ENCODE results near the gene NF1. TPM values are rescaled to one million over a fixed set of nuclear protein-coding genes. Genes with fewer than 3 reads are reported as not detected.
"Not testable (repeated sequence)": the region's sequence is repeated elsewhere in the genome, so short reads cannot be mapped to it uniquely, and the experiment has no call there.

NF1 gene
- polyA plus RNA-seq, 1 donor from 2014 or later: 10.0 TPM

- not testable (repeated sequence) for H3K27me3 Mint-ChIP-seq, H3K36me3 Mint-ChIP-seq, H3K9me3 Mint-ChIP-seq, H3K4me1 Mint-ChIP-seq, H3K27ac Mint-ChIP-seq, H3K4me3 Mint-ChIP-seq
Measured at GRCh38 chr17:31382668-31383275, 288.0 kb downstream of the NF1 start.

- not testable (repeated sequence) for H3K27me3 Mint-ChIP-seq, H3K9me3 Mint-ChIP-seq, H3K27ac Mint-ChIP-seq
Measured at GRCh38 chr17:31383488-31383887, 288.7 kb downstream of the NF1 start.

GRCh38 chr17:31385428-31386285 lies 290.9 kb downstream of the NF1 start:
- no peak overlapping the region for H3K27ac Mint-ChIP-seq
- H3K4me1 Mint-ChIP-seq: peaks cover 0 to 7% (median 2%) of the 10 kb centered on the region in 3 donors
- H3K36me3 Mint-ChIP-seq: peaks cover 3% of the 10 kb centered on the region
- H3K4me3 Mint-ChIP-seq: no peak overlapping the region
- H3K27me3 Mint-ChIP-seq: peaks cover 11% of the 10 kb centered on the region
- H3K9me3 Mint-ChIP-seq: no peaks in the 10 kb centered on the region

More at GRCh38 chr17:31383488-31383887, 288.7 kb downstream of the NF1 start:
- H3K4me3 Mint-ChIP-seq, H3K4me1 Mint-ChIP-seq, H3K36me3 Mint-ChIP-seq: not testable (repeated sequence)

GRCh38 chr17:31386542-31387075 lies 291.8 kb downstream of the NF1 start:
- Mint-ChIP-seq H3K4me3 (no peak overlapping the region), H3K36me3 (peaks cover 1% of the 10 kb centered on the region), H3K27ac (peak overlapping the region in 1 of 3 donors; percentile 18), H3K27me3 (peaks cover 14% of the 10 kb centered on the region), H3K4me1 (peaks cover 0 to 7% (median 2%) of the 10 kb centered on the region in 3 donors), H3K9me3 (no peaks in the 10 kb centered on the region)

GRCh38 chr17:31387438-31387837 lies 292.7 kb downstream of the NF1 start:
- peak overlapping the region in 1 of 3 donors; percentile 18 for H3K27ac Mint-ChIP-seq
- H3K4me3 Mint-ChIP-seq: no peak overlapping the region
- no peaks in the 10 kb centered on the region for H3K9me3 Mint-ChIP-seq
- H3K27me3 Mint-ChIP-seq: peaks cover 18% of the 10 kb centered on the region
- H3K36me3 Mint-ChIP-seq: no peaks in the 10 kb centered on the region
- peaks cover 2 to 9% (median 4%) of the 10 kb centered on the region in 3 donors for H3K4me1 Mint-ChIP-seq

- Mint-ChIP-seq H3K4me1 (peaks cover 4 to 10% (median 5%) of the 10 kb centered on the region in 3 donors), H3K36me3 (no peaks in the 10 kb centered on the region), H3K9me3 (no peaks in the 10 kb centered on the region), H3K4me3 (peak overlapping the region in 1 of 4 donors; percentile 58), H3K27me3 (peaks cover 21% of the 10 kb centered on the region), H3K27ac (no peak overlapping the region)
Measured at GRCh38 chr17:31388351-31388750, 293.6 kb downstream of the NF1 start.

GRCh38 chr17:31388770-31389656 lies 294.2 kb downstream of the NF1 start:
- no peaks in the 10 kb centered on the region for H3K36me3 Mint-ChIP-seq
- H3K27me3 Mint-ChIP-seq: peaks cover 25% of the 10 kb centered on the region
- H3K9me3 Mint-ChIP-seq: no peaks in the 10 kb centered on the region
- H3K4me1 Mint-ChIP-seq: peaks cover 4 to 10% (median 5%) of the 10 kb centered on the region in 3 donors
- no peak overlapping the region for H3K4me3 Mint-ChIP-seq
- H3K27ac Mint-ChIP-seq: peak overlapping the region in 1 of 3 donors; percentile 81

GRCh38 chr17:31389657-31390381 lies 295.0 kb downstream of the NF1 start:
- Mint-ChIP-seq H3K36me3 (no peaks in the 10 kb centered on the region), H3K27ac (peak overlapping the region in 1 of 3 donors; percentile 81), H3K27me3 (peaks cover 29% of the 10 kb centered on the region), H3K4me3 (peak overlapping the region; percentile 31 to 83 (median 65)), H3K4me1 (peaks cover 5 to 10% (median 8%) of the 10 kb centered on the region in 3 donors), H3K9me3 (no peaks in the 10 kb centered on the region)

- Mint-ChIP-seq H3K4me1 (peaks cover 5 to 10% (median 8%) of the 10 kb centered on the region in 3 donors), H3K9me3 (no peaks in the 10 kb centered on the region), H3K4me3 (peak overlapping the region; percentile 31 to 83 (median 65)), H3K36me3 (peaks cover 1% of the 10 kb centered on the region), H3K27ac (no peak overlapping the region), H3K27me3 (peaks cover 32% of the 10 kb centered on the region)
Measured at GRCh38 chr17:31390426-31390747, 295.6 kb downstream of the NF1 start.

- peaks cover 1% of the 10 kb centered on the region for H3K36me3 Mint-ChIP-seq
- peaks cover 35% of the 10 kb centered on the region for H3K27me3 Mint-ChIP-seq
- peaks cover 5 to 10% (median 8%) of the 10 kb centered on the region in 3 donors for H3K4me1 Mint-ChIP-seq
- no peaks in the 10 kb centered on the region for H3K9me3 Mint-ChIP-seq
- no peak overlapping the region for H3K27ac Mint-ChIP-seq
- H3K4me3 Mint-ChIP-seq: peak overlapping the region; percentile 31 to 87 (median 62)
Measured at GRCh38 chr17:31390748-31391495, 296.1 kb downstream of the NF1 start.

GRCh38 chr17:31391496-31391949 lies 296.7 kb downstream of the NF1 start, which contains the start of gene RAB11FIP4:
RAB11FIP4 (plus strand) TSS chr17:31391675; CDS start chr17:31391853, 178 bp downstream.
- Mint-ChIP-seq H3K4me1 (peaks cover 5 to 10% (median 8%) of the 10 kb centered on the region in 3 donors), H3K4me3 (peak within 1 kb of the TSS; percentile 55 to 90 (median 80)), H3K36me3 (peaks cover 1% of the 10 kb centered on the region), H3K27me3 (peaks cover 36% of the 10 kb centered on the region), H3K9me3 (no peaks in the 10 kb centered on the region), H3K27ac (peak within 1 kb of the TSS in 1 of 3 donors; percentile 31)

GRCh38 chr17:31392002-31392855 lies 297.5 kb downstream of the NF1 start:
- Mint-ChIP-seq H3K27me3 (peaks cover 36% of the 10 kb centered on the region), H3K4me3 (peak overlapping the region; percentile 55 to 90 (median 80)), H3K27ac (peak overlapping the region in 1 of 3 donors; percentile 31)

More at GRCh38 chr17:31392002-31392855, 297.5 kb downstream of the NF1 start:
- Mint-ChIP-seq H3K4me1 (peaks cover 5 to 10% (median 8%) of the 10 kb centered on the region in 3 donors), H3K36me3 (peaks cover 1% of the 10 kb centered on the region), H3K9me3 (no peaks in the 10 kb centered on the region)

All from IgD-negative memory B cell (primary cell).